Urothelium cell line (cell line): Measurements from ENCODE around the gene SMPDL3A.

Experiments
- DNase-seq: peaks from one replicate; pipeline ENCODE4 v3.0.0; 2011; ENCODE audit warnings: low spot score, mixed read lengths
- FAIRE-seq: peaks from 2 replicates; lab custom pipeline; 2011; peaks lifted over from hg19 to GRCh38; lab: Jason Lieb, UNC

The SMPDL3A gene

GRCh38 chr6:122801397-122801796 lies 12.3 kb downstream of the SMPDL3A start:
- FAIRE-seq = no peak
- DNase-seq = no peak

- no peak for FAIRE-seq
- no peak for DNase-seq
Observed at GRCh38 chr6:122803171-122803661, 14.2 kb downstream of the SMPDL3A start.

- DNase-seq (no peak), FAIRE-seq (no peak)
Observed at GRCh38 chr6:122804962-122805485, 16.0 kb downstream of the SMPDL3A start.

- no peak for FAIRE-seq
- DNase-seq = no peak
Observed at GRCh38 chr6:122806291-122806690, 17.2 kb downstream of the SMPDL3A start.

GRCh38 chr6:122808121-122808885 lies 19.2 kb downstream of the SMPDL3A start:
- DNase-seq (no peak), FAIRE-seq (no peak)

DNA sequence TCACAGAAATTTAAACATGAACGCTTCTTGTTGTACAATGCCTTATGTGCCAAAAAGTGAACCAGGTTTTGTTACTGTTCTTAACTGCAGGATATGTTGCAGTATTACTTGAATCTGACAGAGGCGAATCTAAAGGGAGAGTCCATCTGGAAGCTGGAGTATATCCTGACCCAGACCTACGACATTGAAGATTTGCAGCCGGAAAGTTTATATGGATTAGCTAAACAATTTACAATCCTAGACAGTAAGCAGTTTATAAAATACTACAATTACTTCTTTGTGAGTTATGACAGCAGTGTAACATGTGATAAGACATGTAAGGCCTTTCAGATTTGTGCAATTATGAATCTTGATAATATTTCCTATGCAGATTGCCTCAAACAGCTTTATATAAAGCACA lies 19.9 kb downstream of the SMPDL3A start:
- no peak for FAIRE-seq
- DNase-seq = no peak

DNA sequence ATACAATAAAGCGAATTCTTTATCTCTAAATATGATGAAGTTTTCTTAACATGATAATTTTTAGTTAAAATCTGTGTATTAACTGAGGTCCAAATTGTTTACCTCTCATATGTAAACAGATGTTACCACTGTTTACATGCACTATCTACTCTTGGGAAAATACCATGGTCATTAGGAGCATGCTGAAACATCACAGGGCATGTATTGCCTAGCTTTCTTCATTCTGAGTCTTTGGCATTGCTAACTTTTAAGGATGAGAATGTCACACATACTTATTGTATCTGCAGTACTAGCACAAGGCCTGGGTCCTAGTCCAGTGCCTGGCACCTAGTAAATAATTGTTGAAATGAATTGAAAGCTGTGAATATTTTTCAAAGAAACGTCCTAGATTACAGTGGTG lies 20.6 kb downstream of the SMPDL3A start:
- DNase-seq (no peak), FAIRE-seq (no peak)

GRCh38 chr6:122810189-122810588 lies 21.1 kb downstream of the SMPDL3A start:
- DNase-seq = no peak
- no peak for FAIRE-seq

DNA sequence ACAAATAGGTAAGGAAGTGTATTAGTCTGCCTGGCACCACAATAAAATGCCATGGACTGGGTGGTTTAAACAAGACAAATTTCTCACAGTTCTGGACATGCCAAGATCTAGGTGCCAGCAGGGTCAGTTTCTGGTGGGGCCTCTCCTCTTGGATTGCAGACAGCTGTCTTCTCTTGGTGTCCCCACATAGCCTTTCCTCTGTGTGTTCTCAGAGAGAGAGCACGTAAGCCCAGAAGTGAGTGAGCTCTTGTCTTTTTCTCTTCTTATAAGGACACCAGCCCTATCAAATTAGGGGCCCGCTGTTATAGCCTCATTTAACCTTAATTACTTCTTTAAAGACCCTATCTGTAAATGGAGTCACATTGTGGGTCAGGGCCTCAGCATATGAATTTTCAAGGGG lies 28.3 kb downstream of the SMPDL3A start:
- FAIRE-seq = no peak

DNA sequence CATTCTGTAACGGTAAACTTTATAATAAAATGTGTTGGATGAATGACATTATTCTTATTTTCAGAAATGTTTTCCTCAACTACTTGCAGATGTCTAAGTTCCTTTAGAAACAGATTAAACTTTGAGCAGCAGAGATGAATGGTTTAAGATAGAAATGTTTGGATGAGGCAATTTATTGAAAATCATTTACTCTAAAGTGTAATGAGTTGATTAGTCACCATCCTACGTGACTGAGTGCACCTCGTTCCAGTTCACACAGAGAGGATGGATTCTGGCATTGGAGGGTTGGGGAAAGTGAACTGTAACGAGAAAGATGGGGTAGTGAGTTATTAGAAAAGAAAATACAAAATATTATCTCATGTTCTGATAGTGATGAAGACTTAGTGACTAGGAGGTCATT lies 28.7 kb downstream of the SMPDL3A start:
- no peak for DNase-seq
- FAIRE-seq = no peak

More for the DNA sequence above, 28.3 kb downstream of the SMPDL3A start:
- no peak for DNase-seq

DNA sequence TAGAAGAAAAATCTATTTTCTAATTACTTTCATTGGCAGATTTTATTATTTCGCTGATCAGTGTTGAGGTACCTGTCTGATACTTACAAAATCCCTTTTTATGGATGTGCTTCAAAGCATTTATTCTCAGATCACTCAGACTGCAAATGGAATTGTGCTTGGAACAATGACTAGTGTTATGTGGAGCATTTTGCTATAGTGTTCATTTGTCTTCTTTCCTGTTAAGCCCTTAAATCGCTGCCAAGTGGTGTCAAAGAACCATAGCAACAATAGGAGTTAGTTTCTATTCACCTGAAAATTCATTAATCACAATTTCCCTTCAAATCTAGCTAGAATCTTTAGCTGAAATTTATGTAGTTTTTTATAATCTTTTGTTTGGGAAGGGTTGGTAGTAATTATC lies 29.8 kb downstream of the SMPDL3A start:
- DNase-seq (no peak), FAIRE-seq (no peak)

DNA sequence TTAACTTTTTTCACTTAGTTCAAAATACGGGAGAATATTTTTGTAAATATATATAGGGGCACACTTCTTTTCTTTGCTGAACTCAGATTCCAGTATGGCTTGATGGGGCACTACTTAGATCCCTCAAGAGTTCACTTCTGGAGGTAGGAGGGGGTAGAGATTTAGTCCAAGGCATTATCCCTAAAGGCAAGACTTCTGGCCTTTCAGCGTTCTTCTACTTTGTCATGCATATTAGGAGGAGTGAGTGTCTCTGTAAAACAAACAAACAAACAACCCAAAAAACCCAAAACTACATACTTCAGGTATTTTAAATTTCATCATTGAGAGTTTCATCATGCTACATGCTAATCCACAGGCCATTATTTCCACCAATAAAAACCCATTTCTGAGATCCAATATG lies 32.0 kb downstream of the SMPDL3A start:
- FAIRE-seq (no peak), DNase-seq (no peak)

DNA sequence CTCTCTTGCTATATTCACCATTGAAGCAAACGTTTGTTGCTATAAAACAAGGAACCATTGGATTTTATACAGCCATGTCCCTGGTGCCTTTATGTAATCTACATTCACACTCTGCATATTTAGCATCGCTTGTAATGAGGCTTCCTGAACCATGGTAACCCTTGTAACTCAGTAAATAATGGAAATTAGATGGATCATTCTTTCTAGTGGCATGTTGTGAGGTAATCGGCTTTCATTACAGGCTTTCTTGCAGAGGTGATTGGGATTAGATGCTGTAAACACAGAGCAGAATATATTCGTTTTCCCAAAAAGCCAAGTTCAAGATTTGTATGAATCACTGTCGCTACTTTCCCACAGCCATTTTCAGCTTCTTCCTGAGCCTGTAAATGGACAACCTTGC lies 36.1 kb downstream of the SMPDL3A start:
- FAIRE-seq (no peak), DNase-seq (no peak)

DNA sequence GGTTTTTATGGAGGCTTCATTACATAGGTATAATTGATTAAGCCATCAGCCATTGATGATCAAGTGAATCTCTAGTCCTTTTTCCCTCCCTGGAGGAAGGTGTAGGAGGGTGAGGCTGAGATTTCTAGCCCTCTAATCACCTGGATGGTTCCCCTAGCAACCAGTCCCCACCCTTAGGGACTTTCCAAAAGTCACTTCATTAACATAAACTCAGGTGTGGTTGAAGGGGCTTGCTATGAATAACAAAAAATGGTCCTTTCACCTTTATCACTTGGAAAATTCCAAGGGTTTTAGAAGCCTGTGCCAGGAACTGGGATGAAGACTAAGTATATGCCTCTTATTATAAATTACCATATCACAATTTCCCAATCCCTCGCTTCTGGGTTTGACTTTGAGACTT lies 40.4 kb downstream of the SMPDL3A start:
- FAIRE-seq = no peak

GRCh38 chr6:122831511-122831910 lies 42.5 kb downstream of the SMPDL3A start:
- FAIRE-seq = no peak
- no peak for DNase-seq

More for the DNA sequence above, 40.4 kb downstream of the SMPDL3A start:
- no peak for DNase-seq

GRCh38 chr6:122832459-122832858 lies 43.4 kb downstream of the SMPDL3A start:
- FAIRE-seq = no peak
- DNase-seq = no peak

GRCh38 chr6:122833021-122833491 lies 44.0 kb downstream of the SMPDL3A start:
- no peak for DNase-seq
- no peak for FAIRE-seq

DNA sequence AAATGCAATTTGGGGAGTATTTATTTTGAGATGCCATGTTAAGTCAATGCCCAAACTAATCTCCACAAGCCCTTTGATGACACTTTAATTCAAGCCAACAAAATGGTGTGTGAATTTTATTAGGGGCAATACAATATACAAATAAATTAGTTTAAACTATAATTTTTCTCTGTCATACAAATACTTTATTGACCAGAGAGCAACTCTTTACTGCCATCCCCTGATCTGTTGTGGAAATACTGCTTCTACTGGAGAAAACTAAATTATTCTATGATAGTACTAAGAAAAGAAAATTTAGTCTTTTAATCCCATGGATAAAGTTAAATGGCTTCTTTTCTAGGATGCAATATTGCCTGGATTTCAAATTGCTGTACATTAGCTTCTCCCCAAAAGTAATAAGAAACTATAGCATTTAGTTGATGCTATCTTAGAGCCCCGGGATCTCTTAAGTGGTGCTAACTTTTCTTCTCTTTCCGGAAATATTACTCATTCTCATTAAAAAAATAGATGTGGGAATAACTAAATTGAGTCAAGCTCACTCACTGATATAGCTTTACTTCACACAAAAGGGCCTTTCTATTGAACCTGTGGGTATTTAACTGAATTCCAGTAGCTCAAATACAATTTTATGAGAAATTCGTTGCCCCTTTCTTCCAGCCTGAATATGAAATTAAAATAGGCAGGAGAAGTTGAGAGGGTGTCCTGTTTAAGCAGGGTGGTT lies 49.2 kb downstream of the SMPDL3A start:
- DNase-seq = peak; percentile 18

GRCh38 chr6:122839472-122839871 lies 50.4 kb downstream of the SMPDL3A start:
- DNase-seq (peak; percentile 65), FAIRE-seq (no peak)

More for the DNA sequence above, 49.2 kb downstream of the SMPDL3A start:
- FAIRE-seq = no peak

GRCh38 chr6:122839906-122840305 lies 50.8 kb downstream of the SMPDL3A start:
- no peak for FAIRE-seq

GRCh38 chr6:122845464-122845863 lies 56.4 kb downstream of the SMPDL3A start:
- FAIRE-seq = no peak
- no peak for DNase-seq

More at GRCh38 chr6:122839906-122840305, 50.8 kb downstream of the SMPDL3A start:
- DNase-seq = no peak
